WTC11 (cell line): ENCODE results near the gene OTUD7B. TPM values are rescaled to one million over a fixed set of nuclear protein-coding genes. Genes with fewer than 3 reads are reported as not detected.

Source experiments
- ATAC-seq: fragments of 200-7000 bp; cut with Tn5 transposase; 2 replicates; pipeline ENCODE4 v1.10.0; 2021; ENCODE audit warnings: mild to moderate bottlenecking, moderate library complexity
- CTCF ChIA-PET: fragments of 300-600 bp; sonication (Branson Sonifier 250); formaldehyde crosslinking; loops from one replicate; lab custom pipeline; 2021; ENCODE audit warnings: antibody characterized with exemption; lab: Charles Lee
- POLR2A ChIA-PET: fragments of 350-600 bp; sonication (Branson Sonifier 250); formaldehyde crosslinking; loops from one replicate; lab custom pipeline; 2021; ENCODE audit warnings: antibody characterized with exemption; lab: Charles Lee
- DNase-seq: peaks from one replicate; pipeline ENCODE4 v3.0.0; 2021; ENCODE audit warnings: low spot score
- H3K27ac Mint-ChIP-seq: 2 replicates; pipeline ENCODE4 v1.8.0; 2021; ENCODE audit warnings: mixed read lengths
- H3K27me3 Mint-ChIP-seq: 2 replicates; pipeline ENCODE4 v1.8.0; 2021; ENCODE audit warnings: low read depth, mild to moderate bottlenecking, moderate library complexity, mixed read lengths
- H3K36me3 Mint-ChIP-seq: 2 replicates; pipeline ENCODE4 v1.8.0; 2021; ENCODE audit warnings: mixed read lengths
- H3K4me1 Mint-ChIP-seq: 2 replicates; pipeline ENCODE4 v1.8.0; 2022; ENCODE audit warnings: mixed read lengths
- H3K4me3 Mint-ChIP-seq: 2 replicates; pipeline ENCODE4 v1.8.0; 2021; ENCODE audit warnings: mild to moderate bottlenecking, moderate library complexity, mixed read lengths
- H3K9me3 Mint-ChIP-seq: 2 replicates; pipeline ENCODE4 v1.8.0; 2021; ENCODE audit warnings: mixed read lengths
- CDX4 ChIP-seq: fragments of 250-450 bp; sonication (Bioruptor Pico); IDR thresholded peaks from 2 replicates; pipeline ENCODE4 v1.9.0; 2021; ENCODE audit warnings: moderate library complexity, mild to moderate bottlenecking, inconsistent platforms, borderline replicate concordance
- E2F4 ChIP-seq: sonication (generic); formaldehyde crosslinking; IDR thresholded peaks from 2 replicates; pipeline ENCODE4 v1.8.1; 2022; ENCODE audit warnings: low read depth, mild to moderate bottlenecking, moderate library complexity, missing genetic modification reagents, borderline replicate concordance
- MYBL2 ChIP-seq: sonication (generic); formaldehyde crosslinking; IDR thresholded peaks from 2 replicates; pipeline ENCODE4 v1.8.1; 2023; ENCODE audit warnings: mild to moderate bottlenecking, moderate library complexity, missing genetic modification reagents
- NFE2L1 ChIP-seq: sonication (generic); formaldehyde crosslinking; IDR thresholded peaks from 2 replicates; pipeline ENCODE4 v1.8.1; 2023; ENCODE audit warnings: missing genetic modification reagents
- SMAD3 ChIP-seq: sonication (generic); formaldehyde crosslinking; IDR thresholded peaks from 2 replicates; pipeline ENCODE4 v1.8.0; 2022; ENCODE audit warnings: missing genetic modification reagents, mild to moderate bottlenecking, borderline replicate concordance
- SP1 ChIP-seq: sonication (generic); formaldehyde crosslinking; conservative IDR thresholded peaks from 2 replicates; pipeline ENCODE4 v1.8.1; 2022; ENCODE audit warnings: missing genetic modification reagents
- STAT6 ChIP-seq: sonication (generic); formaldehyde crosslinking; conservative IDR thresholded peaks from 2 replicates; pipeline ENCODE4 v1.8.1; 2023; ENCODE audit warnings: mild to moderate bottlenecking, low read depth, missing genetic modification reagents, moderate library complexity
- TCF7 ChIP-seq: sonication (generic); formaldehyde crosslinking; IDR thresholded peaks from 2 replicates; pipeline ENCODE4 v1.8.0; 2022; ENCODE audit warnings: mild to moderate bottlenecking, low read depth, missing genetic modification reagents, moderate library complexity
- TEAD4 ChIP-seq: sonication (generic); formaldehyde crosslinking; IDR thresholded peaks from 2 replicates; pipeline ENCODE4 v1.8.0; 2022; ENCODE audit warnings: mild to moderate bottlenecking, missing genetic modification reagents
- ZNF138 ChIP-seq: sonication (generic); formaldehyde crosslinking; conservative IDR thresholded peaks from 2 replicates; pipeline ENCODE4 v1.8.1; 2022; ENCODE audit warnings: mild to moderate bottlenecking, moderate library complexity, missing genetic modification reagents
- ZNF396 ChIP-seq: fragments of 250-450 bp; sonication (Bioruptor Pico); IDR thresholded peaks from 2 replicates; pipeline ENCODE4 v1.8.0; 2021; ENCODE audit warnings: mild to moderate bottlenecking, moderate library complexity, borderline replicate concordance
- ZNF671 ChIP-seq: fragments of 250-450 bp; sonication (Bioruptor Pico); IDR thresholded peaks from 2 replicates; pipeline ENCODE4 v1.8.0; 2021; ENCODE audit warnings: mild to moderate bottlenecking
- total RNA-seq: library from RNA; stranded (reverse); gene quantifications from 3 replicates; pipeline ENCODE4 v1.2.3, GENCODE V29; 2021
- TF ChIP-seq, protein P1 (sequence below): sonication (generic); formaldehyde crosslinking; IDR thresholded peaks from 2 replicates; pipeline ENCODE4 v1.8.1; 2022; ENCODE audit warnings: low read depth, missing genetic modification reagents, borderline replicate concordance
- TF ChIP-seq, protein P2 (sequence below): fragments of 250-450 bp; sonication (Bioruptor Pico); IDR thresholded peaks from 2 replicates; pipeline ENCODE4 v2.1.2; 2022; ENCODE audit warnings: mild to moderate bottlenecking, moderate library complexity

OTUD7B gene
- total RNA-seq, 1 experiment from 2014 or later, result 21.0 TPM

- ChIA-PET POLR2A (no interaction called here), CTCF (no interaction called here)
- peaks cover 23% of the 10 kb centered on the region for H3K4me1 Mint-ChIP-seq
- H3K9me3 Mint-ChIP-seq, result no peaks in the 10 kb centered on the region
- no peak overlapping the region; the same call in 1 of the 2 replicates for H3K27ac Mint-ChIP-seq
- TF ChIP-seq MYBL2 (CRISPR knock-in tag), result no peak
- no peak for TF ChIP-seq TEAD4
- TF ChIP-seq E2F4 (CRISPR knock-in tag), result no peak
- no peak for TF ChIP-seq SP1 (CRISPR knock-in tag)
- TF ChIP-seq ZNF671 (CRISPR knock-in tag), result no peak
- no peak for TF ChIP-seq TCF7
- TF ChIP-seq SMAD3, result no peak
- DNase-seq (no peak), ATAC-seq (no peak)
- peaks cover 7% of the 10 kb centered on the region for H3K36me3 Mint-ChIP-seq
- no peak overlapping the region for H3K4me3 Mint-ChIP-seq
- H3K27me3 Mint-ChIP-seq, result no peaks in the 10 kb centered on the region; the same call in 1 of the 2 replicates
Observed at GRCh38 chr1:149931212-149931790, 79.2 kb downstream of the OTUD7B start.

- ATAC-seq, result no peak
- H3K4me1 Mint-ChIP-seq, result peaks cover 24% of the 10 kb centered on the region
Observed at GRCh38 chr1:149929856-149930255, 80.7 kb downstream of the OTUD7B start.

More at GRCh38 chr1:149929856-149930255, 80.7 kb downstream of the OTUD7B start:
- H3K9me3 Mint-ChIP-seq, result no peaks in the 10 kb centered on the region
- DNase-seq, result no peak
- H3K27me3 Mint-ChIP-seq, result no peaks in the 10 kb centered on the region
- POLR2A ChIA-PET, result interaction anchor here (0.6 to 2.5 kb wide), 2 partner anchors 9 to 43 kb away, joined by 3 to 28 read pairs; a partner anchor contains a TSS
- H3K36me3 Mint-ChIP-seq, result peaks cover 22% of the 10 kb centered on the region
- no peak overlapping the region for H3K4me3 Mint-ChIP-seq
- H3K27ac Mint-ChIP-seq, result no peak overlapping the region
- CTCF ChIA-PET, result no interaction called here
- TF ChIP-seq E2F4 (CRISPR knock-in tag) (no peak), STAT6 (no peak), ZNF396 (no peak), TEAD4 (no peak), CDX4 (no peak), ZNF138 (CRISPR knock-in tag) (no peak), NFE2L1 (CRISPR knock-in tag) (no peak)
- TF ChIP-seq, protein P1, sequence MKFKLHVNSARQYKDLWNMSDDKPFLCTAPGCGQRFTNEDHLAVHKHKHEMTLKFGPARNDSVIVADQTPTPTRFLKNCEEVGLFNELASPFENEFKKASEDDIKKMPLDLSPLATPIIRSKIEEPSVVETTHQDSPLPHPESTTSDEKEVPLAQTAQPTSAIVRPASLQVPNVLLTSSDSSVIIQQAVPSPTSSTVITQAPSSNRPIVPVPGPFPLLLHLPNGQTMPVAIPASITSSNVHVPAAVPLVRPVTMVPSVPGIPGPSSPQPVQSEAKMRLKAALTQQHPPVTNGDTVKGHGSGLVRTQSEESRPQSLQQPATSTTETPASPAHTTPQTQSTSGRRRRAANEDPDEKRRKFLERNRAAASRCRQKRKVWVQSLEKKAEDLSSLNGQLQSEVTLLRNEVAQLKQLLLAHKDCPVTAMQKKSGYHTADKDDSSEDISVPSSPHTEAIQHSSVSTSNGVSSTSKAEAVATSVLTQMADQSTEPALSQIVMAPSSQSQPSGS, result no peak
- TF ChIP-seq, protein P2, sequence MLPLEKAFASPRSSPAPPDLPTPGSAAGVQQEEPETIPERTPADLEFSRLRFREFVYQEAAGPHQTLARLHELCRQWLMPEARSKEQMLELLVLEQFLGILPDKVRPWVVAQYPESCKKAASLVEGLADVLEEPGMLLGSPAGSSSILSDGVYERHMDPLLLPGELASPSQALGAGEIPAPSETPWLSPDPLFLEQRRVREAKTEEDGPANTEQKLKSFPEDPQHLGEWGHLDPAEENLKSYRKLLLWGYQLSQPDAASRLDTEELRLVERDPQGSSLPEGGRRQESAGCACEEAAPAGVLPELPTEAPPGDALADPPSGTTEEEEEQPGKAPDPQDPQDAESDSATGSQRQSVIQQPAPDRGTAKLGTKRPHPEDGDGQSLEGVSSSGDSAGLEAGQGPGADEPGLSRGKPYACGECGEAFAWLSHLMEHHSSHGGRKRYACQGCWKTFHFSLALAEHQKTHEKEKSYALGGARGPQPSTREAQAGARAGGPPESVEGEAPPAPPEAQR (CRISPR knock-in tag), result no peak
